GM19099 (cell line): ENCODE data around the gene GIGYF2.

Experiments
- POLR2A ChIP-seq: IDR thresholded peaks from 3 replicates; pipeline ENCODE4 v1.6.1; 2011; ENCODE audit warnings: low read depth; ENCODE audit not compliant: insufficient read length; ENCODE audit errors: extremely low read depth

GIGYF2 gene

DNA sequence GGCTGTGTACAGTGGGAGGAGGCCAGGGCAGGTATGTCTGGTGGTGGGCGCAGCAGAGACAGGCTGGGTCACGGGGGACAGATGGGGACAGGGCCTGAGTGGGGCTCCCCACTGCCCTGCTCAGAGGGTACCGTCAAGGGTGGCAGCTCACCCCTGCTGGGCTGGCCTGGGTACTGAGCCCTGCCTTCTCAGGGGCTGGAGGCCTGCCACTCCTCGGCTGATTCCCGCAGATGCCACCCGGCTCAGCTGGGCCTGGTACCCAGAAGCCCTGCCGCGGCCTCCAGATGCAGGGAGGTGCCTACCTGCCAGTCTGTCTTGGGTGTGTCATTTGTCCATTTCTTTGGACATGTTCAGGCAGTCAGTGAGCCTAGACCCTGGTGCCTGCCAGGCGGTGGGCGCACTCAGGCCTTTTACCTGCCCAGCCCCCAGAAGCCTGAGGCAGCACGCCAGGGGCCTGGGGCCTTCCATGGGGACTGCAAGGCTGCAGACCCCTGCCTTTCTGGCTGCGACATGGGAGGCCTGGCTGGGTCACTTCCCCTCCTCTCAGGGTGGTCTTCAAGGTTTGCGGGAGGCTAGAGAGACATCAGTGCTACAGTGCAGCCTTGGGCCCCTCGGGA, 176.3 kb downstream of the GIGYF2 start:
- TF ChIP-seq POLR2A = no peak

DNA sequence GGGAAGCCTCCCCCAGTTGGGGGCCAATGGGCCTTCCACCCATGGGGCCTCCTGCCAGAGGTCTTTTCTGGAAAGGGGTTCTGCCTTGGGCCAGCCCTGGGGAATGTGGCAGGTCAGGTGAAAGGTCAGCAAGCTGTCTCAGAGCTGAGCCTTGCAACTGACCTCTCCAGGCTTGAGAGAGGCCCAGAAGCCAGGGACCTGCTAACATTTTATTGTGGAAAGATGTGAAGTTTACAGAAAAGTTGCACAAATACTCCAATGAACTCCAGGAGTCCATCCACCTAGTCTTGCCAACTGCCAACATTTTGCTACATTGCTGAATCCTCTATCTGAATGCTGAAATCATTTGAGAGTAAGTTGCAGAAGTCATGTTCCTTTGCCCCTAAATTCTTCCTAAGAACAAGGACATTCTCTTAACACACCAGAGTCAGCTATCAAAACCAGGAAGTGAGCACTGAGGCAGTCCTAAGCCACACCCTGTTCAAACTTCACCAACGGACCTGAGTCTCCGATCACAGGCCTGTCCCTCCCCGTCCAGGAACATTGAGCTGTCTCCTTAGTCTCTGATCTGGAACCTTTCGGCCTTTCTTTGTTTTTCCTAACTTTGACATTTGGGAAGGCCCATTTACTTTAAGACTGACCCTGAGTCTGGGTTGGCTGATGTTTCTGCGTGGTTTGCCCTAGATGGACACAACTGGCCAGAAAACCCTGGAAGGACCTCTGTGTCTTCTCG, 176.9 kb downstream of the GIGYF2 start:
- TF ChIP-seq POLR2A = no peak

DNA sequence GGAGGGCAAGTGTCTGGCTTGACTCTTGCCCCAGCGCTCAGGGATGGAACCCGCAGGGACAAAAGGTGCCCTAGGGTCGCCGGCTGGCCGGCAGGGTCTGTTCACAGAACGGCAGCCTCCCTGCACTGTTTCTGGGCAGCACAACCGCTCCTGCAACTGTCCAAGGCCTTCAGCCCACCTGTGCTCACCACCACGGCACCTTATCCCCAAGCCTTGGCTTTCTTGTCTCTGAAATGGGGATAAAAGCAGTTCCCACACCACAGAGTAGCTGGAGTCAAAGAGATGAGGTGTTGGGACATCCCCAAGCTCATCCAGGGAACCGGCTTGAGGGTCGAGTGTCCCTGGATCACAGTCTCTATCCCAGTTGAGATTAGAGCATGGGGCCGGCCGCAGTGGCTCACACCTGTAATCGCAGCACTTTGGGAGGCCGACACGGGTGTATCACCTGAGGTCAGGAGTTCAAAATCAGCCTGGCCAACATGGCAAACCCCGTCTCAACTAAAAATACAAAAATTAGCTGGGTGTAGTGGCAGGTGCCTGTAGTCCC, 177.6 kb downstream of the GIGYF2 start:
- no peak for TF ChIP-seq POLR2A

DNA sequence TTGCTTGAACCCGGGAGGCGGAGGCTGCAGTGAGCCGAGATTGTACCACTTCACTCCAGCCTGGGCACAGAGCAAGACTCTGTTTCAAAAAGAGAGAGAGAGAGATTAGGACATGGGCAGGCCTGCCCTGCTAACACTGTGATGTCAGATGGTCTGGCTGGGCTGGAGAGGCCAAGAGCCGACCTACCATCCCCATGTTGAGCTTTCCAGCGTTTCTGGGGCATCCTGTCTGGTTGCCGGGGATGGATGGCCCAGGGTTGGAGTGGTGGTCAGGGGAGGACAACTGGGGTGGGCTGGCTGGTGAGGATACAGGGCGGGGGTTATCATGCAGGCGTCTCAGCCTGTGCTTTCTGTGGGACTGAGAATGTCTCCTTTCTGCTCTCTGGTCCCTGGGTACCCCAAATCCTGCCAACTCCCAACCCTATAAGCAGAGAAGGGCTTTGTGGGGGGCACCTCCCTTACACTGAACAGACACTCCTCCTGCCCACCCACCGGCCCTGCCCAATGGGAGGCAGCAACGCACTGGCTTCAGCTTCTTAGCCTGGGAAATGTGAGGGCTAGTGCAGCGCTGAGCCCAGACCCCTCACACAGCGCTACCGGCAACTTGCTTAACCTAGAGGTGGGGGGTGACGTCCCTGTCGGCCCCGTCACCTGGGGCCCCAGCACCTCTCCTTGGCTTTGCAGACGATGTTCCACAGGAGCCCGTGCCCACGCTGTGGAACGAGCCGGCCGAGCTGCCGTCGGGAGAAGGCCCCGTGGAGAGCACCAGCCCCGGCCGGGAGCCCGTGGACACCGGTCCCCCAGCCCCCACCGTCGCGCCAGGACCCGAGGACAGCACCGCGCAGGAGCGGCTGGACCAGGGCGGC, 178.4 kb downstream of the GIGYF2 start:
- TF ChIP-seq POLR2A = no peak

DNA sequence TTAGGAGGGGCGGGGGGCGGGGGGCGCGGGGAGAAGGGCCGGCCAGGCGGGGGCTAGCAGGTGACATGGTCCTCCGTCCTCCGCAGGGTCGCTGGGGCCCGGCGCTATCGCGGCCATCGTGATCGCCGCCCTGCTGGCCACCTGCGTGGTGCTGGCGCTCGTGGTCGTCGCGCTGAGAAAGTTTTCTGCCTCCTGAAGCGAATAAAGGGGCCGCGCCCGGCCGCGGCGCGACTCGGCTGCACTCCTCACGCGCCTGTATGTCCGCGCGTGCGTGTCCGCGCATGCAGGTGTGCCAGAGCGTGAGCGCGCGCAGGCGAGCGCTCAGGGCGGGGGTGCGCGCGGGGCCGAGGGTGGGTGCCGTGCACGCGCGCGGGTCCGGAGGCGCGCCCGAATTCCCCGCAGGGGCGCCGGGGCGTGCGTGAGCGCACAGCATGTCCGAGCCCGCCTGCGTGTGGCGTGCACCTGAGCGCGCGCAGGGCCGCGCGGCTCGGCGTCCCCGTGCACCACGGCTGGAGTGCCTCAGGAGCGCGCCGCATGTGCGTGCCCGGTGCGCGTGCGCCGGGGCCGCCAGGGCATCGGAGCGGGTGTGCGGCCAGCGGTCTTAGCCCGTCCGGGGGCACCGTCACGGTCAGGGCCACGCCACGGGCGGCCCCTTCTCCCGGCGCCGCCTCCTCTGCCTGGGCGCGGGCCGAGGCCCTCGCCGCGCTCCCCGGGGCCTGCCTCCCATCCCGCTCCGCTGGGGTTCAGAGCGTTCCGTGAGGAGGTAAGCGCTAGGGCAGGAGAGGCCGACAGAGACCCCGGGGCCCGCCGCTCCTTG, 179.2 kb downstream of the GIGYF2 start:
- TF ChIP-seq POLR2A = no peak

DNA sequence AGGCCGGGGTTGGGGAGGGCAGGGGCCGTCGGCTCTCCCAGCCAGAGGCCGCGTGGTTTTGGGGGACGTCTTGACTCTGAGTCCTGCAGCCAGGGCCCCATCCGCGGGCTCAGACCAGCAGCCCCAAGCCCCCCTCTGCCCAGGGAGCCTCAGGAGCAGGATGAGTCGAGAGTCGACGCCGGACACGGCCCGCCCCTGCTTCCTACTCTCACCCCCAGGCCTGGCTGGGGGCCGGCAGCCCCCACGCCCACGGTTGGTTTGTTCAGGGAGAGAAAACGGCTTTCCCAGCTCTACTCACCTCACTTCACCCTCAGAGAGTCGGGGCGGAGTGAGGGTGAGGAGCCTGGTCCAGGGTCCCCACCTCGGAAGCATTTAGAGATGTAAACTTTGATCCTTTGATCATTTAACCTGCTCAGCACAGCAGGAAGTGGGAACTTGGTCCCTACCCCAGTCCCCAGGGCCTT, 179.9 kb downstream of the GIGYF2 start:
- no peak for TF ChIP-seq POLR2A

DNA sequence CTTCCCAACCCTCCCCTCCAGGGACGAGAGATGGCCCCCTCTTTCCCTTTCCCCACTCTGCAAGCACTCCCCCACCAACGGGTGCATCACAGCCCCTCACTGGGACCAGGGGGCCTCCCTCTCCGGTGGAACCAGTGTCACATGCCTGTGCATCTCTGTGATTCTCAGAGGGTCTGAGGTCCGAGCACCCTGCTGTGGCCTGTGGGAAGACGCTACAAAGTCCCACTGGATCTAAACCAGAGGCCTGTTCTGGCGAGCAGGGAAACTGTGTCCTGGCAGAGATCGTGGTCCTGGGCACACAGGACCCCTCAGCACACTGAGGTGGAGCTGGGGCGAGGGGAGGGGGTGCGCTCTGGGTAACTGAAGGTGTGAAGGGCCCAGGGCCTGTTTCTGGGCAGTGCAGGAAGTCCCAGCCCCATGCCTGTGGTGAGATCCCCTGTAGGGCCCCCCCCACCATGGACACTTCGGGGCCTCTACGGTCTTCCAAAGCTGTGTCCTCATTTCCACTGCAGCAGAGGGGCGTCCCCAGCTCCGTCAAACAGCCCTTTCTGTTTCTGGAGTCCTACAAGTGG, 180.9 kb downstream of the GIGYF2 start:
- no peak for TF ChIP-seq POLR2A

DNA sequence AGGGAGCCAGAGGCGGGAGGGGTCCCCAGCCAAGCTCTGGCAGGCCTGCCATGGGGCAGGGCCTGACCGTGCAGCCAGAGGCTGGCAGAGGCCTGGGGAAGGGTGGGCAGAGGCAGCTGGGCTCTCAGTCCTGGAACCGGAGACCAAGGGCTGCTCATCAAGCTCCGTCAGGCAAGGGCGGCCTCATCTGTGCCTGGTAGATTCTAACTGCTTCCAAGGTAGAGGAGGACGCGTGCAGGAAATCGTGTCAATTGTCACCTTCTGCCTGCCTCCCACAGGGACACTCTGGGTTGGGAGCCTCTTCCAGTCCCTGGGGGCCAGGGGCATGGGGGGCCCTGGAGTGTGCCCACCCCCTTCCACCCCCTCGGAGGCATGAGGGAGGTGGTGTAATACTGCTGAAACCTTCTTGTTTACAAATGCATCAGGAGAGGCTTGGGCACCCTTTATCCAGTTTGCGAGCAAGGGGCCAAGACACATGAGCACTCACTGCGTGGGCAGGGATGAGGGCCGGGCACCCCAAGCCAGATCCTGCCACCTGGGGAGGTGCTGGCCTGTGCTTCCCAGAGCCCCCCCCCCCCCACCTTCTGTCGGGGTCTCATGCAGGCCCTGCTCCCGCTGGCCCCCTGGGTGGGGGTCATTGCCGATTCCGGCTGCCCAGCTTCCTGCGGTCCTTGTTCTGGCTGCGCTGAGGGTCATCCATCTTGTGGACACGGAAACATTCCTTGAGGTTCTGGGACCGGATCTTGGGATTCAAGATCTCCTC, 181.9 kb downstream of the GIGYF2 start:
- TF ChIP-seq POLR2A = no peak

DNA sequence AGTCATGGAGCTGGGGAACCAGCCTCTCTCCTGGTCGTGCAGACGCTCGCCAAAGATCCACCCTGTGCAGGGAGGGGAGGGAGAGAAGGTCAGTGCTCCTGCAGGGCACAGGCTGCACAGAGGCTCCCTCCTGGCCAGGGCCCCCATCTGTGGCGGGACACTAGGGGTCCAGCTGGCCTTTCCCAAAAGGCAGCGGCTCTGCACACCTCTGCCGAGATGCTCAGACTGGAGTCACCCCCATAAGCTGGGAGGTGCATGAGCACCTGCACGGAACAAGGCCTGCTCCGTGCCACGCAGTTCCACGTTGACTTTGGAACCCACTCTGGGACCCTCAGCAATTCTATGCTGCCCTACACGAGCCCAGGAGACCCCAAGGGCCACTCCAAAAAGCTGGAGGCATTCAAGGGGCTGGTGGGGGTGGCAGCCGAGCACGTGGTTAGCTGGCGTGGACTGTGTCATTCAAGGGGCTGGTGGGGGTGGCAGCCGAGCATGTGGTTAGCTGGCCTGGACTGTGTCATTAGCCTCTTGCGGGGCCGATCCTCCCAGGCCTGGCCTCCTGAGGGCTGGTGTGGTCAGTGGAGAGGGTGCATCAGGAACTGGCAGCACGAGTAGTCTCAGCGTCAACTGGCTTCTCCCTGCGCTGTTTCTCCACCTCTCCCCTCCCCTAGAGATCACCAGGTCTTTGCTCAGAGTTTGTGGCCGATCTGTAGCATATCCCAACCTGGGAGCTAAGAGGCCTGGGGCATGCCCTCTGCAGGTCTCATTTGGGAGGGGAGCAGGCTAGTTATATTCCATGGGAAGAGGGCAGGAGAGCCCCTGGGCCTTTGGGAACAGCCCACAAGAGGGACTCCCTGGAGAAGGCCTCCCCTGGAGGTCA, 182.7 kb downstream of the GIGYF2 start:
- TF ChIP-seq POLR2A = no peak

DNA sequence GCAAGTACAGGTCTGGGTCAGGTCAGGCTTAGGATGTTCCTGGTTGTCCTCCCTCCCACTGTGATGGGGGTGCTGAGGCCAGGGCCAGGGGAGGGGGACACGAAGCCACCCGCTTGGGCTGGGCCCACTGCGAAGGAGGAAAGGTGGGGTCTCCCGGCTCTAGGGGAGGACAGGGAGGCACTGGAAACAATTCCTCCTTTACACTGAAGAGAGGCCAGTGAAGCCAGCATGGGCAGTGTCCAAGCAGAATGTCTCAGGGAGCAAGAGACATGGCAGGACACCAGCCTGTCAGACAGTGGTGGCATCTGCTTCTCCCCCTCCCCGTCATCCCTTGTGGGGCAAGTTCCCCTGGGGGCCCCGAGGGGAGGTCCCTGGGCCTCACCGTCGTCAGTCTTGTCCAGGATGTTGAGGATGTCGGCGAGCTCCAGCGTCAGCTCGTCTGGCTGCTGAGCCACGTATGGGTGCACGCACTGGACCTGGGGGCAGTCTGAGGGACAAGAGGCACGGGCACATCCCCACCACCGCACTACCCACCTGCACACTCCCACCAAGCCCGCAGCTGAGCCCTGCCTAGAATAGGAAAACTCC, 183.7 kb downstream of the GIGYF2 start:
- no peak for TF ChIP-seq POLR2A

DNA sequence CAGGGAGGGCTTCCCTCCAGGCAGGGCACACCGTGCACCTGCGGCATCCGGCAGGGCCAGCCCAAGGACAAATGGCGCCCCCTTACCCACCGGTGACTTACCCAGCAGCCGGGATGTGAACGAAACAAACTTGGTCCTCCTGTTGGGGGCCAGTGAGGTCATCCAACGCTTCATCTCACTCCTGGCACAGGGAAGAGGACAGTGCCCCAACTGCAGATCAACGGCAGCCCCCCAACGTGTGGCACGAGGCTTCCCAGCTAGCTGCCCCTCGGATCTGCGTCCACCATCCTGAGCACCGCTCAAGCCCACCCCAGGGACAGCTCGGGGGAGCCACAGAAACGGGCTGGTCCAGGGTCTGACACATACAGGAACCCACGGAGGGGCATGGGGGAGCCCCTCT, 185.0 kb downstream of the GIGYF2 start:
- no peak for TF ChIP-seq POLR2A

DNA sequence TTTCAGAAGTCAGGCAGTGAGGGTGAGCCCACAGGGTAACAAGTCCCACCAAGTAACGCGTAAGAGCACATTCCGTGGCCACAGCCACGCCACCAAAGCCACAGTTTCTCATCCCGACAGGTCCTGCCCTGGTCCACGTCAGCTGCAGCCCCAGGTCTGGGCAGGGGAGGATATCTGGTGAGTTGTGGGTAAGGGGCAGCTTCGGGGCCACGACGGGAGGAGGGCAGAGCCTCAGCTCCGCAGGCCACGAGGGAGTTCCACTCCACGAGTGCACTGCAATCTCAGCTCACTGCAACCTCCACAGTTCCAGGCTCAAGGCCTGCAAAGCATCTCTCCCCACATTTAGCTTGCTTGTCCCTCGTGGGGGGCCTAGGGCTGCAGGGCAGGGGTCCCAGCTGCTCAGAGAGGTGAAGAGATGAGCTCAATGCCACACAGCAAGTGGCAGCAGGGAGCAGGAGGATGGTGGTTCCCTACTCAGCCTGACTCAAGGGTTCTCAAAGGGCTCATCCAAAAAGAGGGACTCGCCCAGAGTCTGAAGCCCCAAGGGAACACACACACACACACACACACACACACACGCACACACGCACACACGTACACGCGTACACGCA, 185.5 kb downstream of the GIGYF2 start:
- TF ChIP-seq POLR2A = no peak

DNA sequence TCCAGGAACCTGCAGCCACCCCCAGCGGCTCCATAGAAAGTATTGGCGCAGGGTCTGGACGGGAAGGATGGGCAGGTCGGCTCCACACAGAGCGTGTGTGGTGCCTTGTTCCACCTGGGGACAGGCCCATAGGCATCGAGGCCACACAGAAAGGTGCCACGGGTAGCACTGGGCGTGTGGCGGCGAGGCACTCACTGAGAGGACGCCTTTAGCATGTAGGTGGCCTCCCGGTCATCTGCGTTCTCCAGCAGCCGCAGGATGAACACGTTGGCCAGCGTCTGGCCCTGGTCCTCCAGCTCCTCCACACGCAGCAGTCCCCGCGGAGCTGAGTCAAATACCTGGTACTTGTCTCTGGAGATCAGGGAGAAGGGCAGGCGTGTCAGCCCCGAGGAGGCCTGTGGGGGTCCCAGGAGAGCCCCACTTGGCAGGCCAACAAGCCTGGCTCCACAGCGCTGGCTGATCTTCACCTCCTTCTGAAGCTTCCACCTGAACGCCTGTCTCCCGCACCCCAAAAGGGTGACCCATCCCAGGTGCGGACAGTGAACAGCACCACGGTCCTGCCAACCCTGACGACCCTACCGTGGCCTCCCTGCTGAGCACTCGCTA, 186.1 kb downstream of the GIGYF2 start:
- no peak for TF ChIP-seq POLR2A
